Right lobe of liver (tissue), 6 donors: ENCODE data around the gene RNF44. TPM values are rescaled to one million over a fixed set of nuclear protein-coding genes. Genes with fewer than 3 reads are reported as not detected.

Experiments
- ATAC-seq, 4 donors: fragments of 200-7000 bp; cut with Tn5 transposase; one replicate each; pipeline ENCODE4 v1.9.1; 2020; ENCODE audit warnings: mild to moderate bottlenecking in 4 of 4, moderate library complexity in 4 of 4
- DNase-seq, 3 donors: peaks; one replicate each; pipeline ENCODE4 v3.0.0-alpha.2; 2020
- H3K27ac ChIP-seq, 3 donors: fragments of 200-600 bp; one replicate each; pipeline ENCODE4 v1.8.0; 2022
- H3K27me3 ChIP-seq, 2 donors: fragments of 200-600 bp; one replicate each; pipeline ENCODE4 v1.8.0; 2022
- H3K36me3 ChIP-seq, 4 donors: fragments of 200-600 bp; sonication (generic) in 1 of 4; one replicate each; pipeline versions ENCODE4 v1.5.1 to v1.8.0; 2017 to 2022; ENCODE audit warnings: control low read depth in 1 of 4
- H3K4me1 ChIP-seq, 4 donors: fragments of 200-600 bp; sonication (generic) in 1 of 4; one replicate each; pipeline versions ENCODE4 v1.5.1 to v1.8.0; 2017 to 2022; ENCODE audit warnings: control low read depth in 1 of 4
- H3K4me3 ChIP-seq, 3 donors: fragments of 200-600 bp; one replicate each; pipeline ENCODE4 v1.8.0; 2022
- H3K9me3 ChIP-seq, 4 donors: fragments of 200-600 bp; sonication (generic) in 1 of 4; one replicate each; pipeline versions ENCODE4 v1.5.1 to v1.8.0; 2017 to 2022; ENCODE audit warnings: control low read depth in 1 of 4
- CTCF ChIP-seq, 4 donors: fragments of 200-600 bp in 3 of 4; fragments of 450-650 bp in 1 of 4; IDR thresholded peaks; one replicate each; pipeline versions ENCODE4 v1.5.1 to v1.8.0; 2016 to 2022; ENCODE audit warnings: antibody characterized with exemption in 4 of 4, mild to moderate bottlenecking in 2 of 4
- POLR2A ChIP-seq: fragments of 450-650 bp; IDR thresholded peaks from one replicate; pipeline ENCODE4 v1.6.1; 2017; ENCODE audit warnings: antibody characterized with exemption, mild to moderate bottlenecking
- WGBS: methylation state at CpG from one replicate; pipeline ENCODE4 v1.1.6; 2018; ENCODE audit warnings: low coverage, low lambda C conversion rate; ENCODE audit not compliant: insufficient coverage; ENCODE audit errors: missing lambda C conversion rate; 5-methylcytosine and 5-hydroxymethylcytosine counted together
- intact Hi-C, 2 donors: fragments of 100-400 bp; cut with DNase I; formaldehyde crosslinking; loops; one replicate each; pipeline versions ENCODE4 v1.11.2 to v1.14.1; 2022
- total RNA-seq, 6 experiments: library from RNA; depleted of rRNA in 2 of 6; stranded (reverse); fragments of >200 nt in 2 of 6; fragmentation: NEBNext Ultra II Directional in 3 of 6; extraction: Animal tissue kit (Norgen Biotek cat#: 25700) in 3 of 6; gene quantifications; one replicate each; pipeline versions ENCODE4 v1.1.0 to v1.2.4, GENCODE V29; 2016 to 2023
- donor health status: DM: no; HTN: yes; CAD: no.
- donor health status: DM: no; HTN: no; CAD: no.
- donor health status: DM: no; HTN: no; CAD: no.
- donor health status: DM: no; HTN: yes; CAD: no.
- donor health status: DM: no; HTN: yes; CAD: no.

RNF44 gene
- total RNA-seq, 6 experiments from 2014 or later = 5.1 to 16.3 (median 12.7) TPM

DNA sequence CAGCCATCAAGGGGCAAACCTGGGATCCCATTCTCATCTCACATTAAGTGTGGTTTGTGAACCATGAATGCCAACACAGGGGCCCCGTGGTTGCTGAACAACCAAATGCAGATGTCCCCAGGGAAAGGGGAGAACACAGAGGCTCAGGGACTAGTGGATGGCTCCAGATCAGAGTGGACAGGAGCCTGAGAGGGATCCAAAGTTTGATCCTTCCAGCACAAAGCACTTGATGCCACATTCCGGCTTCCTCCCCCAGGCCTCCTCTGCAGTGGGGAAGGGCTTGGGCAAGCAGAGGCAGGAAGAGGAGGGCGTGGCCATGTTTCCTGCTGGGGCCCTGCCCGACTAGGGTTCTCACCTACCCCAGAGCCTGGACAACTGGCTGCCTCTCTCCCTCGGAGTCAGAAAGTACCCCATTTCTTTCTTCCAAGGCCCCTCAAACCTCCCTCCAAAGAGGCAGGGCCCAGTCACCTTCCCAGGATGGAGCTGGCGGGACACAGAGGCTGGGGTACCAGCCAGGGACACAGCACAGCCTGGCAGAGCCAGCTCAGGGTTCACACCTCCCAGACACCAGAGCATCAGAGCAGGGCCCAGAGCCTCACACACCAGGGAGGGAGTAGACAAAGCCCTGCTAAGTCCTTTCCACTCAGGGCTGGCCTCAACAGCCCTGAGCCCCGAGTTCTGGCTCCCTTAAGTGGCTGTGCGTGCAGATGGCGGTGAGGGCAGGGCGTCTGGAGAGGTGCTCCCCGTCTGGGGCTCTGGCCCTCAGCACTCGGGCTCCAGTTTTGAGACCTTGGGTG is 4.3 kb upstream of the RNF44 start:
- Histone ChIP-seq H3K27ac (peak overlapping the region in 2 of 3 donors; percentile 33 to 60), H3K9me3 (no peaks in the 10 kb centered on the region), H3K4me1 (no peaks in the 10 kb centered on the region), H3K36me3 (no peaks in the 10 kb centered on the region), H3K27me3 (no peaks in the 10 kb centered on the region), H3K4me3 (no peak overlapping the region)
- no peak for TF ChIP-seq POLR2A
- no peak for TF ChIP-seq CTCF (IDR thresholded peaks at IDR 0.05)
- WGBS = 29% methylated on average over 1 of the region's 12 CpGs
- ATAC-seq (no peak), DNase-seq (peak in 2 of 3 donors; percentile 69 to 79)
- intact Hi-C loops = no loop called here

- Histone ChIP-seq H3K9me3 (no peaks in the 10 kb centered on the region), H3K4me3 (no peak overlapping the region), H3K4me1 (peaks cover 0 to 5% (median 0%) of the 10 kb centered on the region in 4 donors), H3K27me3 (no peaks in the 10 kb centered on the region), H3K36me3 (no peaks in the 10 kb centered on the region), H3K27ac (peak overlapping the region in 2 of 3 donors; percentile 33 to 60)
- TF ChIP-seq CTCF (IDR thresholded peaks at IDR 0.05) (no peak), POLR2A (no peak)
- intact Hi-C loops = no loop called here
- ATAC-seq (no peak), DNase-seq (no peak)
- WGBS = 72% methylated on average over 6 of the region's 8 CpGs
Observed at GRCh38 chr5:176540956-176541337, 3.7 kb upstream of the RNF44 start.

DNA sequence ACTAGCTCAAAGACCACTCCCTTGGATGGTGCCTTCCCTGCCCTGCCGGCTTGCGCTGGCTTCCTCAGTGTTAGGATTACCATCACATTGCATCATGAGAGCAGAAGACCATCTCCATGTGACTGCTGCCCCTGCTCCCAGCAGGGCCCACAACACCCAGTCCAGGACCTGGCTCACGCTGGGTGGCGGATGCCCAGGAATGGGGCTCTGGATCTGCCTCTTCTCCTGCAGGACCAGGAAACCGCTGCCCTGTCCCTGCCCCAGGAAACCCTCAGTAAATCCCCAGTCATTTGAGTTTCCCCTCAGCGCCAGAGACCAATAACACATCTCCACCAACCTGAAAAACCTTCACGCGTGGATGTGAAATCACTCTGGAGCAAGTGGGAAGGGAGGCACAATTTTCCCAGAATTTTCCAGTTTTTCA is 3.3 kb upstream of the RNF44 start:
- Histone ChIP-seq H3K4me3 (no peak overlapping the region), H3K27ac (no peak overlapping the region), H3K27me3 (no peaks in the 10 kb centered on the region), H3K36me3 (no peaks in the 10 kb centered on the region), H3K4me1 (peaks cover 0 to 9% (median 4%) of the 10 kb centered on the region in 4 donors), H3K9me3 (no peaks in the 10 kb centered on the region)
- ATAC-seq (no peak), DNase-seq (no peak)
- intact Hi-C loops = no loop called here
- 76% methylated on average over 3 of the region's 8 CpGs for WGBS
- no peak for TF ChIP-seq POLR2A
- no peak for TF ChIP-seq CTCF (IDR thresholded peaks at IDR 0.05)

DNA sequence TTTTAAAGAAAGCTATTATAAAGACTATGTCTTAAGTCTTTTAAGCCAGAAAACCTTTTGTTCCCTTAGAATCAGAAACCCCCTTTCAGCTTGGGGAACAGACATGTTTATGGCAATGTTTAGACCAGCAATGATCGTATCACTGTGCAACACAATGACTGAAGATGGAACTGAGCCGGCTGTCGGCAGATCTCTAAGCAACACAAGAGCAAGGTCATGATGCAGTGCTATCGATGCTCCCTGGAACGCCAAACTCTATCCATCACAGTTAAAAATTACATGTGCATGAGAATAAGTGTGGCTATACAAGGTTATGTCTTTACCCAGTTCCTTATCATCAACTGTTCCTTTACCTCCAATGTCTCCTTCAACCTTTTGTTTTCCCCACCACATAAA is 1.8 kb upstream of the RNF44 start:
- Histone ChIP-seq H3K27ac (no peak overlapping the region), H3K36me3 (no peaks in the 10 kb centered on the region), H3K4me1 (peaks cover 0 to 24% (median 16%) of the 10 kb centered on the region in 4 donors), H3K9me3 (no peaks in the 10 kb centered on the region), H3K27me3 (no peaks in the 10 kb centered on the region), H3K4me3 (no peak overlapping the region)
- 58% methylated on average over 5 of the region's 5 CpGs for WGBS
- DNase-seq = no peak
- no peak for TF ChIP-seq CTCF (IDR thresholded peaks at IDR 0.05)
- intact Hi-C loops = loop anchor here in 1 of 2 donors (10.0 kb wide), 1 partner anchor 94 kb away; the partner anchor contains the start of gene FAF2
- ATAC-seq = no peak
